ENCODE results near the gene CRHR2. TPM values are rescaled to one million over a fixed set of nuclear protein-coding genes. Genes with fewer than 3 reads are reported as not detected.

CRHR2 gene
- total RNA-seq = under 1 TPM in 2 of 4 donors, not detected in 2; 0.39 to 0.45 TPM

DNA sequence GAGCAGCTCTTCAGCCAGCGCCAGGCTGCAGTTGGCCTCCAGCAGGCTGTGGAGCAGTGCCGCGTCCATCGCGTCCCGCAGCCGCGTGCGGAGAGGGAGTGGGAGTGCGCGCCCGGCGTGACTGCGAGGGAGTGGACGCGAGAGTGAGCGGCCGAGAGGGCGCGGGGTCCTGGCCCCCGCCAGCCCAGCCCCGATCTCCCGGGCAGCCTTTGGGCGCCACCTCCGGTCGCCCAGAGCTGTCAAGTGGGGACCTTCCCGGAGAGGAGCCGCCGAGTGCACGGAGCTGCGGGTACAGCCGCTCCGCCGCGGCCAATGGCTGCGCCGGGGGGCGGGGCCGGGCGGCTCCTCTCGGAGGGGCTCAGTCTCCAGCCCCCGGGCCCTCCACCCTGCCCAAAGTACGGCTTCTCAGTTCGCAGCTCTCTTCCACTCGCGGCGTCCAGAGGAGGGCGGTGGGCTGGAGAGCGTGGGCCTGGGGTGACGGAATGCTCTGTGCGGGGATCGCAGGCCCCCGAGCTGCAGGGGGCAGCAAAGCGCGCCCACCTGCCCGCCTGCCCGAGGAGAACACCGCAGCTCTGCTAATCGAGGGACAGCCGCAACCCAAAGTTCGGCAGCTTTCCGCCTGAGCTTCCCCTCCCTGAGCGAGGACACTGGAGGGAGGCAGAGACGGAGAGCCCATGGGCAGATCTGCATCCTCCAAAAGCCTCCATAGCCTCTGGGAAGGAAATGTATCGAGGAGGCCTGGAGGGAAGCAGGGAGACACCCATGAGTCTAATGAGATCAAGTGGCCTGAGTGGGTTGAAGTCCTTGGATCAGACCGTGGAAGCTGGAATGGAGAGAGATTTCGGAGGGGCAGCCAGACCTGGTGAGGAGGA, at the start of gene CRHR2:
TSS of gene CRHR2 (minus strand) at position 245 of the 872 bp plus-strand sequence. CDS start at position 69, 176 bp downstream.
- Histone ChIP-seq H3K4me1 (peaks cover 6 to 16% of the 10 kb centered on the region in 2 donors), H3K27ac (no peak within 1 kb of the TSS), H3K4me3 (replicated peaks in 1 of 3) (peak within 1 kb of the TSS in 1 of 3 donors; percentile 14), H3K9me3 (no peaks in the 10 kb centered on the region), H3K36me3 (no peaks in the 10 kb centered on the region), H3K27me3 (no peaks in the 10 kb centered on the region)
- intact Hi-C loops (cut with DNase I) = no loop called here
- 8 to 37% methylated on average over 9 to 42 of the region's 67 CpGs for WGBS, 2 donors
- DNase-seq = peak; percentile 24
- TF ChIP-seq, protein P1, sequence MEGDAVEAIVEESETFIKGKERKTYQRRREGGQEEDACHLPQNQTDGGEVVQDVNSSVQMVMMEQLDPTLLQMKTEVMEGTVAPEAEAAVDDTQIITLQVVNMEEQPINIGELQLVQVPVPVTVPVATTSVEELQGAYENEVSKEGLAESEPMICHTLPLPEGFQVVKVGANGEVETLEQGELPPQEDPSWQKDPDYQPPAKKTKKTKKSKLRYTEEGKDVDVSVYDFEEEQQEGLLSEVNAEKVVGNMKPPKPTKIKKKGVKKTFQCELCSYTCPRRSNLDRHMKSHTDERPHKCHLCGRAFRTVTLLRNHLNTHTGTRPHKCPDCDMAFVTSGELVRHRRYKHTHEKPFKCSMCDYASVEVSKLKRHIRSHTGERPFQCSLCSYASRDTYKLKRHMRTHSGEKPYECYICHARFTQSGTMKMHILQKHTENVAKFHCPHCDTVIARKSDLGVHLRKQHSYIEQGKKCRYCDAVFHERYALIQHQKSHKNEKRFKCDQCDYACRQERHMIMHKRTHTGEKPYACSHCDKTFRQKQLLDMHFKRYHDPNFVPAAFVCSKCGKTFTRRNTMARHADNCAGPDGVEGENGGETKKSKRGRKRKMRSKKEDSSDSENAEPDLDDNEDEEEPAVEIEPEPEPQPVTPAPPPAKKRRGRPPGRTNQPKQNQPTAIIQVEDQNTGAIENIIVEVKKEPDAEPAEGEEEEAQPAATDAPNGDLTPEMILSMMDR (IDR thresholded peaks at IDR 0.05) = peak in 2 of 6 experiments; percentile 19 to 23
- no peak for TF ChIP-seq POLR2A (IDR thresholded peaks at IDR 0.05)

DNA sequence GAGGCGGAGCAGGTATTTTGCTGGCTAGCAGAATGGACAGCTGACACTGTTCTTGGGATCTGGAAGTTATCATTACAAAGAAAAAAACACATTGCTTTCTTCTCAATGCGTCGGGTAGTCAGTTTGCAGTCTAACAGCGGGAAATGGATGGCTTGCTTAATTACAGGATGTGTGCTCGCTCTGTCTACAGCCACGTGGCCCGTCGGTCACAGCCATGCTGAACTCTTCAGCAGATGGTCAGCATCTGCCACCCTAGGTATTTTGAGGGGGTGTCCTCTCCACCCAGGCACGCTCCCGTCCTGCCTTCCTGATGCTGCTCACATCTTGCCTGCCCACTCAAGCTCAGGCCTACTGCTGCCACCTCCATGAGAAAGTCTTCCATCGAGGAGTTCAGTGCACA, 49.3 kb upstream of the CRHR2 start:
- no peak for DNase-seq
- Histone ChIP-seq H3K4me1 (no peaks in the 10 kb centered on the region), H3K4me3 (replicated peaks in 1 of 3) (no peak overlapping the region), H3K27me3 (no peaks in the 10 kb centered on the region), H3K27ac (no peak overlapping the region), H3K36me3 (no peaks in the 10 kb centered on the region), H3K9me3 (no peaks in the 10 kb centered on the region)
- TF ChIP-seq, protein P1 (IDR thresholded peaks at IDR 0.05) = no peak
- TF ChIP-seq POLR2A (IDR thresholded peaks at IDR 0.05) = no peak
- WGBS, 2 donors = 74 to 82% methylated on average over 11 of the region's 11 CpGs
- intact Hi-C loops (cut with DNase I) = no loop called here

DNA sequence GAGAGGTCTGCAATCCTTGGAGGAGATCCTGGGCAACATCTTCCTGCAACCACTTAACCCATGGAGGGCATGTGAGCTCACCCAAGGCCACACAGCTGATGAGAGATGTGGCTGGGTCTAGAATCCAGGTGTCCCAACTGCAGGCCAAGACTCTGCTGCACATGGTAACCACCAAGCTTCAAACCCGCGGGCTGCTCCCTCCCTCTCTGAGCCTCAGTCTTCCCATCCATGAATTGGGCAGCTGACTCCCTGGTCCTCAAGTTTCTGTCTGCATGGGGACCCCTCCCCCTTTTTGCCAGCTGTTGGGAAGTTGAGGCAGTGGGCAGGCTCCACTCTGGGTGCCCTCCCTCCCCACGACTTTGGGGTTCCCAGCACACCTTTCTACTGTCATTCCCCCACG, 48.7 kb upstream of the CRHR2 start:
- intact Hi-C loops (cut with DNase I) = no loop called here
- no peaks in the 10 kb centered on the region for H3K27me3 ChIP-seq
- no peak for TF ChIP-seq POLR2A (IDR thresholded peaks at IDR 0.05)
- TF ChIP-seq, protein P1 (IDR thresholded peaks at IDR 0.05) = no peak
- no peak for DNase-seq
- no peak overlapping the region for H3K4me3 ChIP-seq (replicated peaks in 1 of 3)
- no peaks in the 10 kb centered on the region for H3K4me1 ChIP-seq
- WGBS, 2 donors = 86 to 89% methylated on average over 3 to 4 of the region's 4 CpGs
- H3K9me3 ChIP-seq = no peaks in the 10 kb centered on the region
- H3K27ac ChIP-seq = no peak overlapping the region
- no peaks in the 10 kb centered on the region for H3K36me3 ChIP-seq

DNA sequence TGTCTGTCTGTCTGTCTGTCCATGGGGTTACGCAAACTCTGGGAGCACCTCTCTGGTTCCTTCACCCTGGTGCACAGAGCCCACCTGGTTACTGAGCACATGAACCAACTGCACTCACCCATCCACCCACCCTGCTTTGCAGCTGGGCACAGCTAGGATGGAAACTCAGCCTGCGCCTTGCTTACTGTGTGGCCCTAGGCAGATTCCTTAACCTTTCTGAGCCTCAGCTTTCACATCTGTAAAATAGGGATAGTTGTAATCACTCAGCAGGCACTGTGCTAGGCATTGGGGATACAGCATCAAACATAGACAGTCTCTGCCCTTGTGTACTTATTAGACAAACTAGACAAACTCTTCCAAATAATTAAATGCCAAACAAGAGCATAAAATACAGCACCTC, 47.8 kb upstream of the CRHR2 start:
- Histone ChIP-seq H3K4me1 (no peaks in the 10 kb centered on the region), H3K27ac (no peak overlapping the region), H3K4me3 (replicated peaks in 1 of 3) (no peak overlapping the region), H3K27me3 (no peaks in the 10 kb centered on the region), H3K9me3 (no peaks in the 10 kb centered on the region), H3K36me3 (no peaks in the 10 kb centered on the region)
- intact Hi-C loops (cut with DNase I) = no loop called here
- TF ChIP-seq, protein P1 (IDR thresholded peaks at IDR 0.05) = no peak
- no peak for TF ChIP-seq POLR2A (IDR thresholded peaks at IDR 0.05)
- 95 to 100% methylated on average over 1 to 2 of the region's 2 CpGs for WGBS, 2 donors
- DNase-seq = no peak

DNA sequence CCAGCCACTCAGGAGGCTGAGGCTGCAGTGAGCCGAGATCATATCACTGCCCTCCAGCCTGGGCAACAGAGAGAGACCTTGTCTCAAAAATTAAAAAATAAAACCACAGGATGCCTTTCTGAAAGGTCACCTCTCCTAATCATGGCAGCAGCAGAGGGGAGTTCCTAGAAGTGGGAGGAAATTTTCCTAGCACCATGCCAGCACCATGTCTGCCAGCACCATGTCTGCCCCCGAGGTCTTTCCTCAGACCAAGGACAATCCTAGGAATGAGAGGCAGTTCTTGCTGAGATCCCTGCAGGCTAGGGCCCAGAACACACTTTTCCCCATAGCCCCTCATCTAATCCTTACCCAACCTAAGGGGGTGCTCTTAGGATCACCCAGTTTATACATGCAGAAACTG, 47.4 kb upstream of the CRHR2 start:
- intact Hi-C loops (cut with DNase I) = no loop called here
- no peaks in the 10 kb centered on the region for H3K4me1 ChIP-seq
- no peaks in the 10 kb centered on the region for H3K27me3 ChIP-seq
- WGBS, 2 donors = 70 to 88% methylated on average over 2 of the region's 2 CpGs
- H3K9me3 ChIP-seq = no peaks in the 10 kb centered on the region
- no peak for DNase-seq
- no peak for TF ChIP-seq POLR2A (IDR thresholded peaks at IDR 0.05)
- TF ChIP-seq, protein P1 (IDR thresholded peaks at IDR 0.05) = no peak
- no peaks in the 10 kb centered on the region for H3K36me3 ChIP-seq
- H3K27ac ChIP-seq = no peak overlapping the region
- no peak overlapping the region for H3K4me3 ChIP-seq (replicated peaks in 1 of 3)
